H1 (cell line): ENCODE measurements around the gene FMNL2. TPM values are rescaled to one million over a fixed set of nuclear protein-coding genes. Genes with fewer than 3 reads are reported as not detected.

Source experiments
- CTCF ChIA-PET: fragments of 300-600 bp; sonication (Branson Sonifier 250); formaldehyde crosslinking; loops from one replicate; lab custom pipeline; 2021; ENCODE audit not compliant: partially characterized antibody; lab: Charles Lee
- POLR2A ChIA-PET: fragments of 300-600 bp; sonication (Branson Sonifier 250); formaldehyde crosslinking; loops from one replicate; lab custom pipeline; 2021; ENCODE audit warnings: inconsistent platforms; ENCODE audit not compliant: partially characterized antibody; lab: Charles Lee
- DNase-seq, 2 experiments: peaks; one replicate each; pipeline versions ENCODE4 v3.0.0 to v3.0.0-alpha.2; 2010 to 2022; ENCODE audit warnings: low spot score in 2 of 2, low read depth in 1 of 2, mixed read lengths in 1 of 2
- FAIRE-seq: peaks from 2 replicates; lab custom pipeline; 2011; peaks lifted over from hg19 to GRCh38; lab: Jason Lieb, UNC
- H2AFZ ChIP-seq: 2 replicates; pipeline ENCODE4 v1.8.1; 2012; ENCODE audit warnings: low read length, inconsistent platforms
- H2AK5ac ChIP-seq: 2 replicates; pipeline ENCODE4 v1.6.1; 2013; ENCODE audit warnings: low read depth, low read length
- H2BK120ac ChIP-seq: replicated peaks from 2 replicates; pipeline ENCODE3; 2013; ENCODE audit warnings: low read depth, low read length, inconsistent platforms
- H2BK12ac ChIP-seq: 2 replicates; pipeline ENCODE4 v1.6.1; 2013; ENCODE audit warnings: low read depth, low read length
- H2BK15ac ChIP-seq: 2 replicates; pipeline ENCODE4 v1.6.1; 2013; ENCODE audit warnings: low read length
- H2BK20ac ChIP-seq: 2 replicates; pipeline ENCODE4 v1.6.1; 2013; ENCODE audit warnings: low read length
- H2BK5ac ChIP-seq: 2 replicates; pipeline ENCODE4 v1.6.1; 2013; ENCODE audit warnings: low read depth, low read length
- H3K14ac ChIP-seq: 2 replicates; pipeline ENCODE4 v1.6.1; 2013; ENCODE audit warnings: inconsistent platforms; ENCODE audit not compliant: insufficient read length
- H3K18ac ChIP-seq: 2 replicates; pipeline ENCODE4 v1.6.1; 2013; ENCODE audit warnings: low read length; ENCODE audit errors: extremely low read depth
- H3K23ac ChIP-seq: 2 replicates; pipeline ENCODE4 v1.6.1; 2013; ENCODE audit warnings: inconsistent platforms; ENCODE audit not compliant: insufficient read length
- H3K23me2 ChIP-seq: 2 replicates; pipeline ENCODE4 v1.6.1; 2013; ENCODE audit warnings: low read depth, low read length
- H3K27ac ChIP-seq: 2 replicates; pipeline ENCODE4 v1.6.1; 2011; ENCODE audit warnings: low read depth, low read length, inconsistent platforms
- H3K27me3 ChIP-seq, 4 experiments: replicated peaks in 1 of 4; 1 replicate in 1 of 4; 2 replicates in 3 of 4; pipeline versions ENCODE4 v1.6.1 to v1.8.1; 2011 to 2013; ENCODE audit warnings: low read length in 3 of 4, mild to moderate bottlenecking in 3 of 4, inconsistent platforms in 2 of 4, mixed read lengths in 2 of 4, moderate library complexity in 1 of 4; ENCODE audit not compliant: control insufficient read depth in 3 of 4, insufficient read depth in 3 of 4; ENCODE audit errors: extremely low read depth in 1 of 4
- H3K36me3 ChIP-seq, 4 experiments: 2 replicates each; pipeline versions ENCODE4 v1.6.1 to v1.8.1; 2011 to 2013; ENCODE audit warnings: mild to moderate bottlenecking in 4 of 4, low read length in 3 of 4, moderate library complexity in 2 of 4, control low read depth in 1 of 4, inconsistent platforms in 1 of 4; ENCODE audit not compliant: insufficient read depth in 4 of 4, control insufficient read depth in 2 of 4
- H3K4ac ChIP-seq: replicated peaks from 2 replicates; pipeline ENCODE3; 2013; ENCODE audit warnings: low read length, low read depth, mixed read lengths, inconsistent platforms; ENCODE audit not compliant: insufficient read length
- H3K4me1 ChIP-seq, 4 experiments: replicated peaks in 1 of 4; 1 replicate in 1 of 4; 2 replicates in 3 of 4; pipeline versions ENCODE4 v1.6.1 to v1.8.1; 2011 to 2013; ENCODE audit warnings: low read length in 3 of 4, inconsistent platforms in 2 of 4, mixed read lengths in 1 of 4; ENCODE audit not compliant: insufficient read depth in 4 of 4, control insufficient read depth in 3 of 4
- H3K4me2 ChIP-seq, 2 experiments: 2 replicates each; pipeline versions ENCODE4 v1.6.1 to v1.8.1; 2011 to 2013; ENCODE audit warnings: low read depth in 2 of 2, low read length in 2 of 2, control low read depth in 1 of 2, inconsistent platforms in 1 of 2, mild to moderate bottlenecking in 1 of 2; ENCODE audit not compliant: insufficient read depth in 1 of 2
- H3K4me3 ChIP-seq, 4 experiments: fragments of 200-600, 300-600 bp in 1 of 4; sonication (generic), shearing (Covaris generic), sonication (Bioruptor Twin) in 1 of 4; 2 replicates each; pipeline versions ENCODE4 v1.5.1 to v1.8.1; 2011 to 2016; ENCODE audit warnings: low read length in 4 of 4, low read depth in 3 of 4, control low read depth in 2 of 4, inconsistent platforms in 2 of 4, mild to moderate bottlenecking in 2 of 4, mixed read lengths in 1 of 4, moderate library complexity in 1 of 4; ENCODE audit not compliant: insufficient read depth in 2 of 4; ENCODE audit errors: extremely low read depth in 1 of 4
- H3K56ac ChIP-seq: replicated peaks from 2 replicates; pipeline ENCODE3; 2013; ENCODE audit warnings: low read depth, mild to moderate bottlenecking, mixed read lengths, low read length, inconsistent platforms; ENCODE audit not compliant: insufficient read length
- H3K79me1 ChIP-seq: 2 replicates; pipeline ENCODE4 v1.6.1; 2013; ENCODE audit warnings: low read depth, low read length, control low read depth
- H3K79me2 ChIP-seq, 2 experiments: 2 replicates each; pipeline versions ENCODE4 v1.6.1 to v1.8.1; 2012 to 2013; ENCODE audit warnings: low read length in 2 of 2, mild to moderate bottlenecking in 2 of 2, inconsistent platforms in 1 of 2; ENCODE audit not compliant: insufficient read depth in 2 of 2, control insufficient read depth in 1 of 2
- H3K9ac ChIP-seq, 4 experiments: replicated peaks in 1 of 4; 1 replicate in 1 of 4; 2 replicates in 3 of 4; pipeline versions ENCODE4 v1.6.1 to v1.8.1; 2011 to 2013; ENCODE audit warnings: low read depth in 3 of 4, low read length in 3 of 4, control low read depth in 2 of 4, mild to moderate bottlenecking in 2 of 4, moderate library complexity in 2 of 4, inconsistent platforms in 1 of 4; ENCODE audit errors: extremely low read depth in 1 of 4
- H3K9me3 ChIP-seq, 2 experiments: 2 replicates each; pipeline versions ENCODE4 v1.6.1 to v1.8.1; 2012 to 2013; ENCODE audit warnings: mild to moderate bottlenecking in 2 of 2, moderate library complexity in 2 of 2, control low read depth in 1 of 2, inconsistent platforms in 1 of 2, low read depth in 1 of 2, low read length in 1 of 2, mixed read lengths in 1 of 2; ENCODE audit not compliant: insufficient read depth in 2 of 2
- H4K20me1 ChIP-seq, 2 experiments: replicated peaks in 1 of 2; 2 replicates each; pipeline versions ENCODE3 to v1.8.1; 2011 to 2013; ENCODE audit warnings: inconsistent platforms in 2 of 2, low read length in 2 of 2, mild to moderate bottlenecking in 1 of 2; ENCODE audit not compliant: insufficient read depth in 2 of 2, control insufficient read depth in 1 of 2
- H4K5ac ChIP-seq: 2 replicates; pipeline ENCODE4 v1.6.1; 2013; ENCODE audit warnings: low read length, low read depth, mixed read lengths, inconsistent platforms; ENCODE audit not compliant: insufficient read length
- H4K8ac ChIP-seq: 2 replicates; pipeline ENCODE4 v1.8.0; 2013; ENCODE audit warnings: mild to moderate bottlenecking, moderate library complexity, low read length, inconsistent platforms; ENCODE audit not compliant: insufficient read depth; ENCODE audit errors: extremely low read depth
- H4K91ac ChIP-seq: replicated peaks from 2 replicates; pipeline ENCODE3; 2013; ENCODE audit warnings: low read length, mixed read lengths, inconsistent platforms; ENCODE audit not compliant: insufficient read length
- ASH2L ChIP-seq: fragments of 200-600, 300-600 bp; sonication (generic); IDR thresholded peaks from one replicate; pipeline ENCODE4 v1.7.1; 2017; ENCODE audit warnings: low read length
- CBX5 ChIP-seq: fragments of 300-800, 300-1000 bp; sonication (generic); IDR thresholded peaks from 2 replicates; pipeline ENCODE4 v1.7.1; 2016; ENCODE audit warnings: antibody characterized with exemption, low read length, low read depth
- GABPA ChIP-seq: IDR thresholded peaks from 2 replicates; pipeline ENCODE4 v1.6.1; 2011; ENCODE audit warnings: mild to moderate bottlenecking, low read length, moderate library complexity, borderline replicate concordance; ENCODE audit not compliant: insufficient read depth
- HDAC2 ChIP-seq, 2 experiments: fragments of 300-600 bp in 1 of 2; sonication (generic) in 1 of 2; IDR thresholded peaks; 2 replicates each; pipeline ENCODE4 v1.6.1; 2011 to 2012; ENCODE audit warnings: low read depth in 2 of 2, low read length in 2 of 2, mild to moderate bottlenecking in 2 of 2, moderate library complexity in 2 of 2, borderline replicate concordance in 1 of 2, inconsistent platforms in 1 of 2
- KDM1A ChIP-seq: fragments of 200-600, 300-600 bp; sonication (generic); IDR thresholded peaks from 2 replicates; pipeline ENCODE4 v1.7.1; 2016; ENCODE audit warnings: mild to moderate bottlenecking, low read length, borderline replicate concordance
- NANOG ChIP-seq: IDR thresholded peaks from 2 replicates; pipeline ENCODE4 v1.6.1; 2011; ENCODE audit warnings: low read length, low read depth, mild to moderate bottlenecking, inconsistent platforms; ENCODE audit not compliant: insufficient read depth, poor library complexity, severe bottlenecking
- RAD21 ChIP-seq, 2 experiments: IDR thresholded peaks in 1 of 2; conservative IDR thresholded peaks in 1 of 2; 2 replicates each; pipeline ENCODE4 v1.6.1; 2011; ENCODE audit warnings: low read depth in 2 of 2, low read length in 2 of 2, improper control_type of control experiment in 1 of 2, inconsistent platforms in 1 of 2, mild to moderate bottlenecking in 1 of 2, moderate library complexity in 1 of 2
- RFX5 ChIP-seq: IDR thresholded peaks from 2 replicates; pipeline ENCODE4 v1.6.1; 2011; ENCODE audit warnings: low read depth, low read length, improper control_type of control experiment, borderline replicate concordance
- RNF2 ChIP-seq: fragments of 200-900, 300-1000 bp; sonication (generic); IDR thresholded peaks from 2 replicates; pipeline ENCODE4 v1.7.1; 2016; ENCODE audit warnings: borderline replicate concordance, low read depth, mild to moderate bottlenecking, antibody characterized with exemption, low read length; ENCODE audit not compliant: poor library complexity, severe bottlenecking; ENCODE audit errors: missing control alignments
- SP2 ChIP-seq: IDR thresholded peaks from 2 replicates; pipeline ENCODE4 v1.6.1; 2012; ENCODE audit warnings: mild to moderate bottlenecking, low read length, inconsistent platforms
- SP4 ChIP-seq: IDR thresholded peaks from 2 replicates; pipeline ENCODE4 v1.6.1; 2012; ENCODE audit warnings: low read length, inconsistent platforms
- TAF1 ChIP-seq: IDR thresholded peaks from 2 replicates; pipeline ENCODE4 v1.6.1; 2011; ENCODE audit warnings: mild to moderate bottlenecking, low read depth, low read length
- WGBS, 2 experiments: shearing (Covaris generic) in 1 of 2; methylation state at CpG; one replicate each; pipeline versions ENCODE4 v1.1.6 to v1.1.7; 2013 to 2015; ENCODE audit warnings: low lambda C conversion rate in 2 of 2, mixed read lengths in 2 of 2, inconsistent platforms in 1 of 2, low coverage in 1 of 2, missing lambda C conversion rate in 1 of 2; ENCODE audit not compliant: insufficient replicate concordance in 2 of 2, insufficient coverage in 1 of 2, insufficient read length in 1 of 2; ENCODE audit errors: extremely low coverage in 1 of 2, missing lambda C conversion rate in 1 of 2; 5-methylcytosine and 5-hydroxymethylcytosine counted together
- polyA plus RNA-seq, 7 experiments: library from polyadenylated mRNA; depleted of rRNA in 3 of 7; stranded (reverse) in 5 of 7; unstranded in 2 of 7; fragments of >200 nt in 5 of 7; fragments of 200-250 nt in 2 of 7; gene quantifications; 1 replicate in 5 of 7; 2 replicates in 1 of 7; 4 replicates in 1 of 7; pipeline versions ENCODE4 v1.2.1 to v1.2.3, GENCODE V29; 2011 to 2013; ENCODE audit warnings: missing spikeins in 2 of 7, mixed read lengths in 2 of 7
- total RNA-seq: library from RNA; stranded (reverse); fragmentation: NEBNext Ultra II Directional; extraction: Animal tissue kit (Norgen Biotek cat#: 25700); gene quantifications from 2 replicates; pipeline ENCODE4 v1.2.1, GENCODE V29; 2021

Gene FMNL2
- total and polyA plus RNA-seq, 2 of the 8 experiments (the other 6 are each of a cell fraction or from before 2014, with no cell fraction given): 15.5 to 45.1 TPM

DNA sequence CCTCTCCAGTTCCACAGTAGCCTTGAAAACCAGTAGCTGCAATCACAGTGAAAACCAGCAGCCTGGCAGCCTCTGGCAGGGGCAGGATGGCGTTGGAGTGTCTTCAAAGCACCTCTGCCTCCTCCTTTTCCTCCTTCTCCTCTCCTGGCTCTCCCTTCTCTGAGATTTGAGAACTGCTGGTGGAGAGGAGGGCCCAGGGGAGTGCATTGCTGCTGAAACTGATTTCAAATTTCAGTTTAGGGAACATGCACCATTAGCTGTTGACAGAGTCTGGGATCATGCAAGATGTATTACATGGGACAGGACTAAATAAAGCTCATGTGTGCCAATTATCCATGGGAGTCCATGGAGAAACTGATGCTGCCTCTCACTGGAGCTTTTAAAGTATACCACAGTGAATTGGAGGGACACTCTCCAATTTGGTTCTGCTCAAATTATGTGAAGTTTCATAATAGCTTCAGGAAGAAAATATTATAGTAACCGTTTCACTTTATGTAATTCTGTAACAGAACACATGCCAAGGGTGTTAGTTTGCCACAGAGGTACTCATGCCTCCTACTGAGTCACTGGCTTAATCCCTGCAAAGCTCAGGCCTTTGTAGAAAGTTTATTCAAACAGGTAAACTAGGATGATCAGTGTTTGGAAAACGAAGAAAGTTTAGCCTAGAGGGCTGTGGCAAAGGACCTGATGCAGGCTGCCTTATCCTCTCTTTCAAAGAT, 236.2 kb downstream of the FMNL2 start:
- no peaks in the 10 kb centered on the region for H3K23me2 ChIP-seq
- H3K14ac ChIP-seq: no peak overlapping the region
- DNase-seq (no peak), FAIRE-seq (no peak)
- H3K56ac ChIP-seq: no peak overlapping the region
- H3K79me1 ChIP-seq: no peaks in the 10 kb centered on the region; the same call in 1 of the 2 replicates
- no peaks in the 10 kb centered on the region; a peak in 1 of 8 replicates for H3K36me3 ChIP-seq
- CTCF ChIA-PET: interaction anchor here (0.6 to 2.2 kb wide), 5 partner anchors 15 to 321 kb away, joined by 3 to 6 read pairs (median 4); no protein-coding TSS in a partner anchor
- WGBS, 2 experiments: 85% methylated on average over 3 of the region's 3 CpGs; no CpG with 5 or more reads in 1 of the 2 experiments
- peaks cover 0 to 4% of the 10 kb centered on the region in 2 experiments; a peak in 1 of 4 replicates for H3K79me2 ChIP-seq
- H2AK5ac ChIP-seq: no peak overlapping the region
- no peak overlapping the region for H3K4ac ChIP-seq
- H2AFZ ChIP-seq: no peak overlapping the region
- no peak overlapping the region for H2BK20ac ChIP-seq
- no peak overlapping the region for H3K23ac ChIP-seq
- H3K27ac ChIP-seq: no peak overlapping the region
- no peak overlapping the region for H4K5ac ChIP-seq
- H2BK120ac ChIP-seq: no peak overlapping the region
- H4K20me1 ChIP-seq: no peaks in the 10 kb centered on the region
- H2BK15ac ChIP-seq: no peak overlapping the region
- no peak overlapping the region for H3K4me3 ChIP-seq
- H3K4me1 ChIP-seq: peaks cover 0 to 3% (median 1%) of the 10 kb centered on the region in 4 experiments; a peak in 3 of 7 replicates
- no peaks in the 10 kb centered on the region for H3K27me3 ChIP-seq
- no peak overlapping the region for H3K9ac ChIP-seq
- no peak overlapping the region for H3K4me2 ChIP-seq
- POLR2A ChIA-PET: no interaction called here
- H3K18ac ChIP-seq: no peak overlapping the region
- H4K91ac ChIP-seq: no peak overlapping the region
- no peak overlapping the region for H2BK5ac ChIP-seq
- no peak overlapping the region for H4K8ac ChIP-seq
- no peaks in the 10 kb centered on the region for H3K9me3 ChIP-seq
- H2BK12ac ChIP-seq: no peak overlapping the region
- no peak for TF ChIP-seq ASH2L
- TF ChIP-seq SP4: no peak
- no peak for TF ChIP-seq KDM1A
- TF ChIP-seq HDAC2 (IDR thresholded peaks at IDR 0.05; ENCODE audit: borderline replicate concordance in 1 of 2, low read depth in 2 of 2, low read length in 2 of 2): no peak
- TF ChIP-seq RNF2: no peak
- TF ChIP-seq NANOG: no peak
- no peak for TF ChIP-seq RAD21 (IDR thresholded peaks at IDR 0.05 in 1 of 2, conservative IDR thresholded peaks at IDR 0.05 in 1 of 2; ENCODE audit: low read depth in 2 of 2, low read length in 2 of 2)
- TF ChIP-seq TAF1: no peak
- TF ChIP-seq GABPA: no peak
- TF ChIP-seq RFX5: no peak
- TF ChIP-seq SP2: no peak
- no peak for TF ChIP-seq CBX5
